Large intestine (tissue), 3 donors: ENCODE results near the gene TMEM198. TPM values are rescaled to one million over a fixed set of nuclear protein-coding genes. Genes with fewer than 3 reads are reported as not detected.
A peak's percentile ranks its signal among the peaks of the same experiment; 100 is the strongest.

Experiments used
- DNase-seq, 2 donors: peaks; one replicate each; pipeline versions ENCODE4 v3.0.0 to v3.0.0-alpha.2; 2013
- H3K27ac ChIP-seq: one replicate; pipeline ENCODE4 v1.5.1; 2013; ENCODE audit warnings: low read length
- H3K27me3 ChIP-seq: 2 replicates; pipeline ENCODE4 v1.6.1; 2013; ENCODE audit warnings: low read length; ENCODE audit not compliant: control insufficient read depth, insufficient read depth
- H3K36me3 ChIP-seq: 2 replicates; pipeline ENCODE4 v1.6.1; 2013; ENCODE audit warnings: low read length; ENCODE audit not compliant: control insufficient read depth, insufficient read depth
- H3K4me1 ChIP-seq: one replicate; pipeline ENCODE4 v1.6.1; 2013; ENCODE audit warnings: low read length; ENCODE audit not compliant: control insufficient read depth, insufficient read depth
- H3K4me3 ChIP-seq: one replicate; pipeline ENCODE4 v1.5.1; 2013; ENCODE audit warnings: low read length
- H3K9me3 ChIP-seq: one replicate; pipeline ENCODE4 v1.6.1; 2013; ENCODE audit warnings: mild to moderate bottlenecking, low read depth, low read length, moderate library complexity; ENCODE audit not compliant: control insufficient read depth
- WGBS: methylation state at CpG from one replicate; pipeline ENCODE4 v1.1.5; 2013; ENCODE audit warnings: low lambda C conversion rate; ENCODE audit not compliant: insufficient coverage; 5-methylcytosine and 5-hydroxymethylcytosine counted together
- polyA plus RNA-seq: library from polyadenylated mRNA; unstranded; fragments of 120-200 nt; gene quantifications from one replicate; pipeline ENCODE4 v1.2.1, GENCODE V29; 2013

Gene TMEM198
- polyA plus RNA-seq, 1 donor = 19.9 TPM

- Histone ChIP-seq H3K4me3 (no peak overlapping the region), H3K27ac (no peak overlapping the region), H3K4me1 (peaks cover 28% of the 10 kb centered on the region), H3K9me3 (peaks cover 18% of the 10 kb centered on the region), H3K27me3 (peaks cover 64% of the 10 kb centered on the region), H3K36me3 (peaks cover 22% of the 10 kb centered on the region)
- peak in 1 of 2 donors; percentile 55 for DNase-seq
- WGBS = 0% methylated on average over 1 of the region's 26 CpGs
Measured at GRCh38 chr2:219509780-219510511, 33.9 kb upstream of the TMEM198 start.

DNA sequence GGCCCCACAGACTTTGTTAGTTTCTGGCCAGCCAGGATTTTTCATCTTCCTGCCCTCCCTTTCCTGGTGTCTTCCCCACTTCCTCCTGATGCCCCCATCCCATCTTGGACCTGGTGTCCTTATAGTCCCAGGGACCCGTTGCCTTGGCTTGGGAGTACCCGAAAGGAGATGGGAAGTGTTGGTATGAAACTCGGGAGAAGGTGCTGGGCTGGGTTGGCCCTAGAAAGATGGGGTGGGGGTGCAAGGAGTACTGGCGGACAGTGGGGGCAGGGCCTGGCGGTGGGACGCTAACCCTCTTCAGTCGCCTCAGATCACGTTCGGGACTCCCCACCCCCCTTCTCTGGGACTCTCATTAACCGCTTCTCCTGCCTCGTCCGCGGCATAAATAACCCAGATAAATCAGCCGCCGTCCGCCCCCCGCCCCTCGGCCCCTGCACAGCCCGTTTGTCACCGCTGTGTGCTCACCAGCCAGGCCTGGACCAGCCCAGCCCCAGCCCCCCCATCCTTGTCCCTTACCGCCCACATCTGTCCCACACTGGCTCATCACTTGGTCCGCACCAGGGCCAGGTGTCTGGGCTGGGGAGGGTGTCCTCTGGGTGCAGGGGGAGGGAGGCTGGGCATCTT is 33.2 kb upstream of the TMEM198 start:
- no peak overlapping the region for H3K27ac ChIP-seq
- no peak for DNase-seq
- H3K9me3 ChIP-seq = peaks cover 19% of the 10 kb centered on the region
- no peak overlapping the region for H3K4me3 ChIP-seq
- peaks cover 70% of the 10 kb centered on the region for H3K27me3 ChIP-seq
- peaks cover 28% of the 10 kb centered on the region for H3K4me1 ChIP-seq
- H3K36me3 ChIP-seq = peaks cover 17% of the 10 kb centered on the region
- WGBS = no CpG with 5 or more reads among the region's 22 CpGs

DNA sequence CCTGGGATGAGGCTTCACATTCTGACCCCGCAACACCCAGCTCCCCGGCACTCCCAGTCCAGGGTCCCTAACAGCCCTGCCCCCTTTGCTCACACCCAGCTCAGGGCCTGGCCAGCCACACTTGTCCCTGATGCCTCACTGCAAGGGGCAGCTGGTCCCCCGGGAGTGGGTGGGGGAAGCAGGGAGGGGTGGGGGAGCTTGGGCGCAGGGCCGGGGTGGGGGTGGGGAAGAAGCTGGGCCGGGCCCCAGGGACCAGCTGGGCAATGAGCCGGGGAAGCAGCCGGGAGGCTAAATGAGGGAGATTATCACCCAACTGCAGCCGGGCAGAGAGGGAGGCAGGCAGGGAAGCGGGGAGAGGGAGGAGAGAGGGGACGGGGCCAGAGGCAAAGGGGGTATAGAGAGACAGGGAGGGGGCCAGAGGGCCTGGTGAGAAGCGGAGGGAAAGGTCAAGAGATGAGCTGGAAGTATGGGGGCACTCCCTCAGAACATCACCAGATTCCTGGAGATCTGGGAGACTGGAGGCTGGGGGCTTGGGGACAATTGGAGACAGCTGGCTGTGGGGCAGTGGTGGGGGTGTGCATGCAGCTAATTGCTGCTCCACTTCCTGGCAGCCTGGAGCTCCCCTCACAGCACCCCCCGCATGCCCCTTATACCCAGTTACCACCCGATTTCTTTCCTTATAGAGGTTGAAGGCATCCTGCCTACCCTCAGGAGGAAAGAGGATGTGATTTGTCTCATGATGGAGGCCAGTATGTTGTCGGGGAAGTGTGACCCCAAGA is 32.1 kb upstream of the TMEM198 start:
- H3K4me3 ChIP-seq = no peak overlapping the region
- no CpG with 5 or more reads among the region's 15 CpGs for WGBS
- H3K4me1 ChIP-seq = peaks cover 28% of the 10 kb centered on the region
- peaks cover 19% of the 10 kb centered on the region for H3K9me3 ChIP-seq
- peaks cover 82% of the 10 kb centered on the region for H3K27me3 ChIP-seq
- no peak overlapping the region for H3K27ac ChIP-seq
- no peak for DNase-seq
- peaks cover 6% of the 10 kb centered on the region for H3K36me3 ChIP-seq

GRCh38 chr2:219512524-219513216 is 31.2 kb upstream of the TMEM198 start:
- Histone ChIP-seq H3K27me3 (peaks cover 90% of the 10 kb centered on the region), H3K27ac (no peak overlapping the region), H3K4me1 (peaks cover 28% of the 10 kb centered on the region), H3K36me3 (no peaks in the 10 kb centered on the region), H3K4me3 (no peak overlapping the region), H3K9me3 (peaks cover 19% of the 10 kb centered on the region)
- DNase-seq = no peak
- WGBS = no CpG with 5 or more reads among the region's 16 CpGs

DNA sequence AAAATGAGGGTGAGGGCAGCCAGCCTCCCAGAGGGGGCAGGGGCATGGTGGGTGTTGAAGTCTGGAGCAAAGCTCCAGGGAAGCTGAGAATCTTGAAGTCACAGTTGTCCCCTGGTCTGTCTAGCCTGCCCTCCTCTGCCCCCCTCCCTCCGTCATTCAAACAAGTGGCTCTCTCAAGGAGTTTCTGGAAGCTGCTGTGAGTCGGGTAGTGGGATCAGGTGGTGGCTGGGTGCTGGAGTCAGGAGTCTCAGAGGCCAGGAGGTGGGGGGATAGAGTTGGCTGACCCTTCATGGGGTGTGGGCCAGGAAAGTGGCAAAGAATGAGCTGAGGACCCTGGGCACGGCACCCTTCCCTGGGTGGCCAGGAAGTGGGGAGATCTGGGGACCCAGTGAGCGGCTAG is 30.0 kb upstream of the TMEM198 start:
- Histone ChIP-seq H3K4me3 (no peak overlapping the region), H3K9me3 (peaks cover 19% of the 10 kb centered on the region), H3K27ac (no peak overlapping the region), H3K27me3 (peaks cover 95% of the 10 kb centered on the region), H3K36me3 (no peaks in the 10 kb centered on the region), H3K4me1 (peaks cover 24% of the 10 kb centered on the region)
- DNase-seq = no peak
- no CpG with 5 or more reads among the region's 4 CpGs for WGBS

GRCh38 chr2:219514196-219514761 is 29.5 kb upstream of the TMEM198 start, which contains the start of gene ASIC4:
Gene ASIC4 (plus strand): TSS chr2:219514482. CDS start chr2:219514725, 243 bp downstream.
- H3K36me3 ChIP-seq = no peaks in the 10 kb centered on the region
- no CpG with 5 or more reads among the region's 31 CpGs for WGBS

GRCh38 chr2:219514836-219515235 is 29.0 kb upstream of the TMEM198 start:
- H3K9me3 ChIP-seq = peaks cover 19% of the 10 kb centered on the region
- DNase-seq = no peak
- H3K4me1 ChIP-seq = peaks cover 17% of the 10 kb centered on the region
- H3K36me3 ChIP-seq = no peaks in the 10 kb centered on the region
- no peak overlapping the region for H3K27ac ChIP-seq
- peaks cover 95% of the 10 kb centered on the region for H3K27me3 ChIP-seq
- H3K4me3 ChIP-seq = no peak overlapping the region
- no CpG with 5 or more reads among the region's 21 CpGs for WGBS

More at GRCh38 chr2:219514196-219514761, 29.5 kb upstream of the TMEM198 start, which contains the start of gene ASIC4:
- no peak for DNase-seq
- Histone ChIP-seq H3K4me3 (no peak within 1 kb of the TSS), H3K27me3 (peaks cover 96% of the 10 kb centered on the region), H3K9me3 (peaks cover 19% of the 10 kb centered on the region), H3K27ac (no peak within 1 kb of the TSS), H3K4me1 (peaks cover 23% of the 10 kb centered on the region)

DNA sequence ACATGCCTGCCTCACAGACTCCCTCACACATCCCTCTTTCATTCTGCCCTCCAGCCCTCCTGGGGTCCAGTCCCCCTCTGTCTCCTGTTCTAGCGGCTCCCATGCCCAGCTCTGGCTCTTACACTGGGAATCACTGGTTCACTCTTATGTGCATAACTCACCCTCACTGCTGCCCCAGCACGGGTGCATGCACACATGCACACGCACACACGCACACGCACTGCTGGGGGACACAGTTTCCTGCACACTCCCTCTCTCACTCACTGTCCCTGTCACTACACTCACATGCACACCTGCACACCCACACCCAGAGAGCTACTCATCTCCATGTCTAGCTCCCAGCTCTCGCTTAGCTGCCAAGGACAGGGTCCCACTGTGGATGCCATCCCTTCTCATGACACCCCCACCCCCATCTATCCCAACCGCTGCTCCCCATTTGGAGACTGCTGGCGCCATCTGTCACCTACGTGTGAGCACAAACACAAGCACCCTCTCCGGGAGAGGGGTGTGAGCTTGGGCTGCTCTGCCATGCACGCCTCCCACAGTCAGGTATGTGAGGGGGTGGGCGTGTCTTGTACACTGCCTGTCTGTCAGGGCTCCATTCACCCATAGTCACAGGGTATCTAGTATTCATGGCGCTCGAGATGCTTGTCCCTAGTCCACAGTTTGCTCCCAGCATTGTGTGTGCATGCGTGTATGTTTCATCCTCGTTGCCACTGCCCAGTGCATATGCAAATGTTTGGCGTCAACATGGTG is 27.8 kb upstream of the TMEM198 start:
- DNase-seq = no peak
- WGBS = no CpG with 5 or more reads among the region's 17 CpGs
- no peaks in the 10 kb centered on the region for H3K36me3 ChIP-seq
- H3K4me3 ChIP-seq = no peak overlapping the region
- H3K27me3 ChIP-seq = peaks cover 95% of the 10 kb centered on the region
- peaks cover 14% of the 10 kb centered on the region for H3K9me3 ChIP-seq
- peaks cover 9% of the 10 kb centered on the region for H3K4me1 ChIP-seq
- no peak overlapping the region for H3K27ac ChIP-seq

GRCh38 chr2:219516888-219517287 is 26.9 kb upstream of the TMEM198 start:
- H3K4me3 ChIP-seq = no peak overlapping the region
- H3K27ac ChIP-seq = no peak overlapping the region
- DNase-seq = no peak
- H3K4me1 ChIP-seq = peaks cover 9% of the 10 kb centered on the region
- no CpG with 5 or more reads among the region's 7 CpGs for whole genome bisulfite sequencing
- no peaks in the 10 kb centered on the region for H3K36me3 ChIP-seq
- H3K9me3 ChIP-seq = peaks cover 10% of the 10 kb centered on the region
- peaks cover 95% of the 10 kb centered on the region for H3K27me3 ChIP-seq
